OCI-LY1 (cell line): ENCODE data around the gene THTPA.

Source experiments
- EZH2 ChIP-seq: fragments of 200-600 bp; sonication (generic), shearing (Covaris generic); IDR thresholded peaks from 2 replicates; pipeline ENCODE4 v1.8.0; 2017; ENCODE audit warnings: borderline replicate concordance, mixed run types, mild to moderate bottlenecking, antibody characterized with exemption, low read length, moderate library complexity, mixed read lengths
- TF ChIP-seq, protein P1 (sequence below): fragments of 200-600 bp; sonication (generic), shearing (Covaris generic); IDR thresholded peaks from 2 replicates; pipeline ENCODE4 v1.5.1; 2017; ENCODE audit warnings: mild to moderate bottlenecking, antibody characterized with exemption, low read length, moderate library complexity, mixed read lengths

DNA sequence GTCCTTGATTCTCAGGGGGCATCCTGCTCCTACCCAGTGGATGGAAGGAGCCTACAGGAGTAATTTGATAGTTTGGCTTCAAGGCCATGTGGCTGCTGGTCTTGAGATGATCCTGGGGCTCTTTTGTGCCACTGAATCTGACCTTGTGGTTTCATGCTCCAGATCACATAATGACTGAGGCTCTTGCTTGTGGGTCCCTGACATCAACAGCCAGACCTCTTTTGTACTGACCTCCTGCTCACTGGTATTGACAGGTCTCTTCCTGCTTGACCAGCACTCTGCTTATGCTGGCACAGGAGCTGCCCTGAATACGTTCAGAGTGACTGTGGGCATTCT lies 45.7 kb downstream of the THTPA start:
- TF ChIP-seq EZH2, result no peak
- TF ChIP-seq, protein P1, sequence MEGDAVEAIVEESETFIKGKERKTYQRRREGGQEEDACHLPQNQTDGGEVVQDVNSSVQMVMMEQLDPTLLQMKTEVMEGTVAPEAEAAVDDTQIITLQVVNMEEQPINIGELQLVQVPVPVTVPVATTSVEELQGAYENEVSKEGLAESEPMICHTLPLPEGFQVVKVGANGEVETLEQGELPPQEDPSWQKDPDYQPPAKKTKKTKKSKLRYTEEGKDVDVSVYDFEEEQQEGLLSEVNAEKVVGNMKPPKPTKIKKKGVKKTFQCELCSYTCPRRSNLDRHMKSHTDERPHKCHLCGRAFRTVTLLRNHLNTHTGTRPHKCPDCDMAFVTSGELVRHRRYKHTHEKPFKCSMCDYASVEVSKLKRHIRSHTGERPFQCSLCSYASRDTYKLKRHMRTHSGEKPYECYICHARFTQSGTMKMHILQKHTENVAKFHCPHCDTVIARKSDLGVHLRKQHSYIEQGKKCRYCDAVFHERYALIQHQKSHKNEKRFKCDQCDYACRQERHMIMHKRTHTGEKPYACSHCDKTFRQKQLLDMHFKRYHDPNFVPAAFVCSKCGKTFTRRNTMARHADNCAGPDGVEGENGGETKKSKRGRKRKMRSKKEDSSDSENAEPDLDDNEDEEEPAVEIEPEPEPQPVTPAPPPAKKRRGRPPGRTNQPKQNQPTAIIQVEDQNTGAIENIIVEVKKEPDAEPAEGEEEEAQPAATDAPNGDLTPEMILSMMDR, result no peak
